Erythroblast (primary cell): ENCODE measurements around the gene KLF14.

Experiments
- GATA1 ChIP-seq: IDR thresholded peaks from 2 replicates; pipeline ENCODE4 v1.6.1; 2011; ENCODE audit warnings: low read depth, mild to moderate bottlenecking, control low read depth, low read length, moderate library complexity
- POLR2A ChIP-seq: IDR thresholded peaks from 2 replicates; pipeline ENCODE4 v1.6.1; 2011; ENCODE audit warnings: mild to moderate bottlenecking, low read length

GRCh38 chr7:130708766-130709165 is 25.2 kb downstream of the KLF14 start:
- TF ChIP-seq POLR2A (no peak), GATA1 (no peak)
